Activated naive CD4-positive, alpha-beta T cell treated with anti-CD3 and anti-CD28 coated beads, Interleukin-2, amount 50 U/mL, for 24 hours (primary cell): ENCODE data around the gene ACAA1.
"Not testable (repeated sequence)": the region's sequence is repeated elsewhere in the genome, so short reads cannot be mapped to it uniquely, and the experiment has no call there.

Source experiments
- H3K27ac Mint-ChIP-seq: one replicate; pipeline ENCODE4 v1.8.0; 2021; ENCODE audit warnings: mild to moderate bottlenecking, mixed read lengths
- H3K27me3 Mint-ChIP-seq: one replicate; pipeline ENCODE4 v1.8.0; 2021; ENCODE audit warnings: mixed read lengths
- H3K36me3 Mint-ChIP-seq: one replicate; pipeline ENCODE4 v1.8.0; 2021; ENCODE audit warnings: mixed read lengths
- H3K4me1 Mint-ChIP-seq: one replicate; pipeline ENCODE4 v1.8.0; 2021; ENCODE audit warnings: mixed read lengths
- H3K4me3 Mint-ChIP-seq: one replicate; pipeline ENCODE4 v1.8.0; 2021; ENCODE audit warnings: mild to moderate bottlenecking, mixed read lengths
- H3K9me3 Mint-ChIP-seq: one replicate; pipeline ENCODE4 v1.8.0; 2021; ENCODE audit warnings: mixed read lengths

The ACAA1 gene

DNA sequence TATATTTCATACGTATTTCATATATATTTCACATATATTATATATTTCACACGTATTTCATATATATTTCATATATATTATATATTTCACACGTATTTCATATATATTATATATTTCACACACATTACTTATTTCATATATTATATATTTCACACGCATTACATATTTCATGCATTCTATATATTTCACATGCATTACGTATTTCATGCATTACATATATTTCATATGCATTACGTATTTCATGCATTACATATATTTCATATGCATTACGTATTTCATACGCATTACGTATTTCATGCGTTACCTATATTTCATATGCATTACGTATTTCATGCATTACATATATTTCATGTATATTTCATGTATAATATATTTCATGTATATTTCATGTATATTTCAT lies 23.8 kb upstream of the ACAA1 start:
- not testable (repeated sequence) for H3K36me3 Mint-ChIP-seq, H3K4me1 Mint-ChIP-seq, H3K27ac Mint-ChIP-seq, H3K27me3 Mint-ChIP-seq, H3K9me3 Mint-ChIP-seq, H3K4me3 Mint-ChIP-seq

DNA sequence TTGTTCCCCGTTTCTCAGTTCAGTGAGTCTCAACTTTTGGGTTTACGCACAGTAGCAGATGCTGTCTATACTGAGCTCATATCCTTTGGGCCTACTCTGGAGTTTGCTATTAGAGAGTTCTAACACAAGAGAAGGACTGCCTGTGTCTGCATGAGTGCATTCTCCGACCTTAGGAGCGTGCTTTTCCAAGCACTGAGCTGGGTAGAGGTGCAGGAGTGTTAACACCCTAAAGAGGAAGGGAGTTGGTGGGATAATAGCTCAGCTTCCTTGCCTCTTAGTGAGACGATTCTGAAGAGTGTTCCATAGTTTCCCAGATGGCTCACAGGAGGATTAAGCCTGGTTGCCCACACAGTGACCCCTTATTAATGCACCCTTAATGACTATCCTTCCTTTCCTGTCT lies 21.5 kb upstream of the ACAA1 start:
- Mint-ChIP-seq H3K27me3 (no peaks in the 10 kb centered on the region), H3K4me1 (peaks cover 5% of the 10 kb centered on the region), H3K36me3 (no peaks in the 10 kb centered on the region), H3K27ac (no peak overlapping the region), H3K4me3 (no peak overlapping the region), H3K9me3 (no peaks in the 10 kb centered on the region)

DNA sequence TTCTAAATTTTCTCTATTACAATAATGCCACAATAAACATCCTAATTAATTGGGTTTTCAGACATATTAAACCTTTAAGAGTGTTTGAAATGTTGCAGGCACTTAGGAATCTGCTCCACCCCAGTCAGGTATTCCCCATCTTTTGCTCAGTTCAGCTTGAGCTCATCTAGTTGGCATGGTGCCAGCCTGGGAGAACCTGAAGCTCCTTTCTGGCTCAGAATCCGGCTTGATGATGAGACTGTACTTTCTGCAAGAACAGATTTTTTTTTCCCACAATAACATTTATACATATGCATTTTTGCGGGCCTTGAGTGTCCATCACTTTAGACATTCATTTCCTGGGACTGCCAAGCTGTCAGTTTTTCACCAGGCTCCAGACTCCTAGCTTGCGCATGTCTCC lies 20.7 kb upstream of the ACAA1 start:
- Mint-ChIP-seq H3K27me3 (no peaks in the 10 kb centered on the region), H3K4me3 (no peak overlapping the region), H3K27ac (no peak overlapping the region)

DNA sequence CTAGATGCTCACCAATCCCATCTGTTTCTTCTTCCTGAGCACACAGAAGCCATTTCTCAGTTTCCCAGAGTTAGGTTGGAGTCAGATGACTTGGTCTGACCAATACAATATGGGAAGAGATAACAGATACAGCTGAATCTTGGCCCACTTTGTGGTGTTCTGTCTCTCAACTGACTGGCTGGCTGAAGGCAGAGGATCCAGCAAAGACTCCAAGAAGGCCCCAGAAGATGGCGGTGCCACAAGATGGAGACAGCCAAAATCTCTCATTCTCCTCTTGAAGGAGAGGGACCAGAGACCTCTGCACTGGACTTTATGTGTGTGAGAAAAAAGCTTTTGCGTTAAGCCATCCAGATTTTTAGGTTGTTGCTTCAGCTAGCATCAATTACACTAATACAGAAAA lies 20.2 kb upstream of the ACAA1 start:
- no peak overlapping the region for H3K4me3 Mint-ChIP-seq
- no peaks in the 10 kb centered on the region for H3K9me3 Mint-ChIP-seq
- no peaks in the 10 kb centered on the region for H3K27me3 Mint-ChIP-seq
- peaks cover 9% of the 10 kb centered on the region for H3K4me1 Mint-ChIP-seq
- H3K36me3 Mint-ChIP-seq, result no peaks in the 10 kb centered on the region
- no peak overlapping the region for H3K27ac Mint-ChIP-seq

More for the DNA sequence above, 20.7 kb upstream of the ACAA1 start:
- no peaks in the 10 kb centered on the region for H3K9me3 Mint-ChIP-seq
- H3K36me3 Mint-ChIP-seq, result no peaks in the 10 kb centered on the region
- H3K4me1 Mint-ChIP-seq, result peaks cover 8% of the 10 kb centered on the region

DNA sequence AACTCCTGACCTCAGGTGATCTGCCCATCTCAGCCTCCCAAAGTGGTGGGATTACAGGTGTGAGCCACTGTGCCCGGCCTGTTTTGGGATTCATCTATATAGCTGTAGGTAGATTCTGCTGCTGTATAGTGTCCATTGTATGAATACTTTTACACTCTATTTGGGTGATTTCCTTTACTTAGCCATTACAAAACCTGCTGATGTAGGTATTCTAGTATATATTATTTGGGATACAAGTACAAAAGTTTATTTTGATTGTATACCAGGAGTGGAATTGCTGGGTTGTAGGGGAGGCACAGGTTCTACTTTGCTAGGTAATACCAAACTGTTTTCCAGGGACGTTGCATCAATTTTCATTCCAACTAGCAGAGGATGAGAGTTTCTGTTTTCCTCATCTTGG lies 18.9 kb upstream of the ACAA1 start:
- no peak overlapping the region for H3K4me3 Mint-ChIP-seq
- peaks cover 22% of the 10 kb centered on the region for H3K4me1 Mint-ChIP-seq
- H3K27ac Mint-ChIP-seq, result no peak overlapping the region
- no peaks in the 10 kb centered on the region for H3K9me3 Mint-ChIP-seq
- no peaks in the 10 kb centered on the region for H3K36me3 Mint-ChIP-seq
- H3K27me3 Mint-ChIP-seq, result no peaks in the 10 kb centered on the region

DNA sequence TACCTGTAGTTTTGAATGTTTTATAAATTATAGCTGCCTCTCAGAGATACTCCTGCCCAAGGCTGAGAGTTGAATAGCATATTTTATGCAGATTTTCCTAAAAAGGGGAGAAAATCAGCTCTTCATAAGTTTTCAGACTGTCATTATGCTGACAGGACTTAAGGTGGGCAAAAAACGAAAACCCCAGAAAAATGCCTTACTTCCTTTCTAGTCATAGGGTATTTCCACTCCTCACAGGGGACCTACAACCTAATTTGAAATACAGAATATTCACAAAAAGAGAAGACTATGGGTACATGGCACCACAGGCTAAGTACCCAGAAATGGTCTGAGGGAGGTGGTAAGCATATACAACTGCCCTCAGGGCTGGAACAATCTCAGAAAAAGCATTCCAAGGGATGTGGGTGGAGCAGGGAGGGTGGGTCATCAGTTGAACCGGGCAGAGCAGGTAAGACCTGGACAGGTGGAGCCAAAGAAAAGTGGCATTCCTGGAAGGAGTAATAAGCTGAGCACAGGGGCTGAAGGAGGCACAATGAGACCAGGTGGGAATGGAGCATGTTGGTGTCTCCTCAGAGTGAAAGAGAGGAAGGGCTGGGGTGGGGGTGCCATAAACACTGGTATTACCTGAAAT lies 17.8 kb upstream of the ACAA1 start:
- no peaks in the 10 kb centered on the region for H3K36me3 Mint-ChIP-seq
- H3K9me3 Mint-ChIP-seq, result no peaks in the 10 kb centered on the region
- no peaks in the 10 kb centered on the region for H3K27me3 Mint-ChIP-seq
- H3K4me1 Mint-ChIP-seq, result peaks cover 24% of the 10 kb centered on the region
- H3K27ac Mint-ChIP-seq, result peak overlapping the region; percentile 38
- no peak overlapping the region for H3K4me3 Mint-ChIP-seq

DNA sequence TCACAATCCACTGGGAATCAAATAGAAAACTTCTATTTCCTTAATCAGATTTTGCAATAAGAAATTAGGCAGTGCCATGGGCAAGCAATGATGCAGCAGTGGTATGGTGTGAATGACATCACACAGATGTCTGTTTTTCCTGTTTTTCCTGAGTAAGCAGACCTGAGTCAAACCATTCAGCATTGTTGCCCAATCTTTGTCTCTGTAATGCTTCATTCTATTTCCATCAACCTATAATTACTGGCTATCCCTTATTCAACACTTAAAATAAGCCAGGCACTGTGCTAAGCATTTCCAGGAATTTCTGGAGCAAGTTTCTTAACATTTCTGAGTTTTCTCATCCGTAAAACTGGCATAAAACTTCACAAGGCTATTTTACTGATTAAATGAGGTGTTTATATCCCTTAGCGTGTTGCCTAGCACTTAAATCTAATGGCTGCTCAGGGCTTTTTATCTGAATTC lies 17.1 kb upstream of the ACAA1 start:
- H3K27me3 Mint-ChIP-seq, result no peaks in the 10 kb centered on the region
- H3K9me3 Mint-ChIP-seq, result no peaks in the 10 kb centered on the region
- H3K27ac Mint-ChIP-seq, result peak overlapping the region; percentile 38
- peaks cover 29% of the 10 kb centered on the region for H3K4me1 Mint-ChIP-seq
- no peaks in the 10 kb centered on the region for H3K36me3 Mint-ChIP-seq
- no peak overlapping the region for H3K4me3 Mint-ChIP-seq

DNA sequence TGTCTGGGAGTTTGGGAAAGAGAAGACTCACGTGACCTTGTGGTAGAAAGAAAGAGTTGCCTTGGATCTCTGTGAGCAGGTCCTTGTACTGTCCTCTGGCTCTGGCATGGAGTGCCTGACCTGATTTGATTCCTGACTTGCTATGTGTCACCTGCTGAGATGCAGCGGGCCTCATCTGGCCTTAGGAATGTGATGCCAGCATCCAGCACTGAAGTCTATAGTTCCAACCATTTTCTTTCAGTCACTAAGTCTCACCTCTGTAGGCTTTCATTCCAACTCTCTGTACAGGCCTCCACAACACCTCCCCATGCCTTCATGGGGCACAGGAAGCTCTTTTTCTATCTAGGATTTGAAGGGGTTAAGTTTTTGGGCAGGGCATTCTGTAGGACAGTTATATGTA lies 16.3 kb upstream of the ACAA1 start:
- no peak overlapping the region for H3K4me3 Mint-ChIP-seq
- no peak overlapping the region for H3K27ac Mint-ChIP-seq
- H3K9me3 Mint-ChIP-seq, result no peaks in the 10 kb centered on the region
- H3K27me3 Mint-ChIP-seq, result no peaks in the 10 kb centered on the region
- H3K4me1 Mint-ChIP-seq, result peaks cover 29% of the 10 kb centered on the region
- H3K36me3 Mint-ChIP-seq, result no peaks in the 10 kb centered on the region

DNA sequence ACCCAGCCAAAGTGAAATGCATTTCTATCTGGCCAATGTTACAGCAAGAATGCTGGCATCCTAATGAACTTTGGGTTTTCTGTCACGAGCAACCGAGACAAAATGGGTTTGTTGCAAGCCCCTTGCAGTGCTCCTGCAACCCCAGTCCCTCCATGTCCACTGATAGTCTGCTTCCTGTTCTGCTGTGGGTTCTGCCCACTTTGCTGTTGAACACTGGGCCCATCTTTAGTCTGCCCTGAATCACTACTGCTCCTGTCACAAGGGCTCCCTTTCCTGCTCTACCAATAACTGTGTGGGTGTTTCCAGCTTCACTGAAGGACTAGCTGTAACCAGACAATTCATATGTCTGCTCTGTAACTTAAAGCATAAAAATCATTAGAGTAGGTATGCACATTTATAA lies 15.7 kb upstream of the ACAA1 start:
- peaks cover under 1% of the 10 kb centered on the region for H3K9me3 Mint-ChIP-seq
- H3K27me3 Mint-ChIP-seq, result no peaks in the 10 kb centered on the region
- peaks cover 34% of the 10 kb centered on the region for H3K4me1 Mint-ChIP-seq
- no peak overlapping the region for H3K4me3 Mint-ChIP-seq
- peak overlapping the region; percentile 55 for H3K27ac Mint-ChIP-seq
- no peaks in the 10 kb centered on the region for H3K36me3 Mint-ChIP-seq

DNA sequence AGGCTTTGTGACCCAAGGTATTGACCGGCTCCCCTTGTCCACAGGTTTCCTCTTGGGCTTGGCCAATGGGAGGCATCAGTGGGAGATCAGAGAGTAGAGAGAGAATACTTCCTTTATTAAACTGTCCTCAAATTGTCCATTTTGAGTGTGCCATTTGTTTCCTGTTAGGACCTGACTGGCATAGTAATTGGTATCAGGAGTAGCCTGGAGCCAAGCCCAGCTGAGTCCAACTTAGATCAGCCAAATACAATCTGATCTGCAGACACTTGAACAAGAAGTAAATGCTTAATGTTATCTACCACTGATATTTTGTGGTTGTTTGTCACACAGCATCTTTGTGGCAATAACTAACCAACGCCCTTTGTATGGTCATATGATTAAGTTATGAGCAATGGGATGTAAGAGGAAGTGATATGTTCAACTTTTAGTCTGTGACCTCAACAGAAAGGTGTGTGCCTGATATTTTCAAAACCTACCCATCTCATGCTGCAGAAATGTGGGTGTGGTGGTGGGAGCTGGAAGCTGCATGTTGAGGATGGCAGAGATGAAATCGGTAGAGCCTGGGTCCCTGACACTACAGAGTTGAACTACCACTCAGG lies 14.8 kb upstream of the ACAA1 start:
- Mint-ChIP-seq H3K4me3 (no peak overlapping the region), H3K27me3 (no peaks in the 10 kb centered on the region), H3K4me1 (peaks cover 36% of the 10 kb centered on the region), H3K9me3 (peaks cover 9% of the 10 kb centered on the region), H3K27ac (peak overlapping the region; percentile 66), H3K36me3 (no peaks in the 10 kb centered on the region)

DNA sequence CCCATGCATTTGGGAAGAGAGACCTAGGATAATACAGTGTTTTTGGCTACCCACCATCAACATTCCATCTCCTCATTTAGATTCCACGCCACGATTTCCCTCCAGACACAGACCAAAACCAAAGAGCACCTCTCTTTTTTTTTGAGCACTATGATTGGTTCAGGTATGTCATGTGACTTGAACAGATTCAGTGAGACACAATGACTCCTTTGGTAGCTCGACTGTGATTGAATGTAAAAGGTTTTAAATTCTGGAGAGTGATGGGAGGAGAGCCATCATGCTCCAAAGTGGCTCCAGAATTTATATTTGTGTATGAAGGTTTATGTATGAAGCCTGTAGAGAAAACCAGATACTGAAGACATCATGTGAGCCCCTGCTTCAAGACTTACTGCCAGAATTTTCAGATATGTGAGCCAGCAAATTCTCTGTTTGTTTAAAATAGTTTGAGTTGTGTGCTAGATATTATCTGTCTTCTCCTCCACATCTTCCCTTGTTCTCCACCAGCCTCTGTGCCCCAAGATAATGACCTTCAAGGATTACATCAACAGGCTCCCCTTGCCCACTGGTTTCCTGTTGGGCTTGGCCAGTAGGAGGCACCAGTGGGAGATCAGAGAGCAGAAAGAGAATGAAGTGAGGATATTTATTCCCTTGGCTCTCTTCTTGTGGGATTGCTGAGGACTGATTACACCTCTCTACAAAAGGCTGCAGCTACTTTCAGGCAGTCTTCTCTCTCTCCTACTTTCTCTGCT lies 14.0 kb upstream of the ACAA1 start:
- Mint-ChIP-seq H3K27me3 (no peaks in the 10 kb centered on the region), H3K36me3 (peaks cover 3% of the 10 kb centered on the region), H3K27ac (peak overlapping the region; percentile 66), H3K9me3 (peaks cover 16% of the 10 kb centered on the region), H3K4me3 (no peak overlapping the region), H3K4me1 (peaks cover 36% of the 10 kb centered on the region)

DNA sequence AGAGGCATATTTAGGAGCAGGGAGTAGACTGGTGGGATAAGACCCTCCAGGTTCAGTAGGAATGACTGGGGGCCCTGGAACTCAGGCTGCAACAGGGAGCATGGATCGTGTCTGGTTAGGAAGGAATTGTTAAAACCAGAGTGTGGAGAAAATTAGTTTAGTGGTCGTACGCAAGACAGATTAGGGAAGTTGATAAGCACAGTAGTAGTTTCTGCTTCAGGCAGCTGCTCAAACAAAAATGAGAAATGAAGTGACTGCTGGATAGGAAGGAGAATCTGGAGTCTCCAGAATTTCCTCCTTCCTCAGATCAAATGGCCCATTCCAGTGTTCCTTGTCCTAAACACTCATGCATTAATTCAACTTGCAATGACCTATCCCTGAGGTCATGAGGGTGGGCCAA lies 12.8 kb upstream of the ACAA1 start:
- Mint-ChIP-seq H3K27me3 (no peaks in the 10 kb centered on the region), H3K9me3 (peaks cover 16% of the 10 kb centered on the region), H3K27ac (peak overlapping the region; percentile 61), H3K36me3 (peaks cover 3% of the 10 kb centered on the region), H3K4me1 (peaks cover 36% of the 10 kb centered on the region), H3K4me3 (no peak overlapping the region)

DNA sequence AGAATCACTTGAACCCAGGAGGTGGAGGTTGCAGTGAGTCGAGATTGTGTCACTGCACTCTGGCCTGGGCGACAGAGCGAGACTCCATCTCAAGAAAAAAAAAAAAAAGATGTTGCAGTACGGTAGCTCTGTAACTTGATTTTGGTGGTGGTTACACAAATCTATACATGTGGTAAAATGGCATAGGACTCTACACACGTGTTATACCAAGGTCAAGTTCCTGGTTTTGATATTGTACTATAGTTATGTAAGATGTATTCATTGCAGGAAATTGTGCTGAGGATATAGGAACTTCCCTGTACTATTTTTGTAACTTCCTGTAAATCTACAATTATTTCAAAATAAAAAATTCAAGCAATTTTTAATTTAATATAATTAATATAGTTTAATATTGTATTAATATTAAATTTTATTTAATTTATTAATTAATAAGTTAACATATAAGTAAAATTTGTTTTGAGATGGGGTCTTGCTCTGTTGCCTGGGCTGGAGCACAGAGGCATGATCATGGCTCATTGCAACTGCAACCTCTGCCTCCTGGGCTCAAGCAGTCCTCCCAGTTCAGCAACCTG lies 11.5 kb upstream of the ACAA1 start:
- Mint-ChIP-seq H3K4me3 (no peak overlapping the region), H3K9me3 (peaks cover 16% of the 10 kb centered on the region), H3K36me3 (peaks cover 3% of the 10 kb centered on the region), H3K27ac (no peak overlapping the region), H3K27me3 (no peaks in the 10 kb centered on the region), H3K4me1 (peaks cover 31% of the 10 kb centered on the region)

DNA sequence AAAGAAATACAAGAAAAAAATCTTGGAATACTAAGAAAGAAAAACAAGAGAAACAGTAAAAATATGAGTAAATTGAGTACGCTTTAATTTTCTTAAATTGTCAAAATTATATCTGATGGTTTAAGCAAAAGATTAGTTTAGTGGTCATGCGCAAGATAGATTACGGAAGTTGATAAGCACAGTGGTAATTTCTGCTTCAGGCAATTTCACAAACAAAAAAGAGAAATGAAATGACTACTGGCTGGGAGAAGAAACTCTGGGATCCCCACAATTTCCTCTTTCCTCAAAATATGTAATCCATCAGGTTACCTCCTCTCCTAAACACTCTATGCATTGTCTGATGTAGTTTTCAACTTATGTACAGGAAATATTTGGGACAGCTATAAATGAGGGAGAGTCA lies 10.5 kb upstream of the ACAA1 start:
- no peak overlapping the region for H3K4me3 Mint-ChIP-seq
- no peaks in the 10 kb centered on the region for H3K27me3 Mint-ChIP-seq
- peaks cover 16% of the 10 kb centered on the region for H3K9me3 Mint-ChIP-seq
- H3K36me3 Mint-ChIP-seq, result peaks cover 3% of the 10 kb centered on the region
- H3K27ac Mint-ChIP-seq, result peak overlapping the region; percentile 24
- peaks cover 27% of the 10 kb centered on the region for H3K4me1 Mint-ChIP-seq

DNA sequence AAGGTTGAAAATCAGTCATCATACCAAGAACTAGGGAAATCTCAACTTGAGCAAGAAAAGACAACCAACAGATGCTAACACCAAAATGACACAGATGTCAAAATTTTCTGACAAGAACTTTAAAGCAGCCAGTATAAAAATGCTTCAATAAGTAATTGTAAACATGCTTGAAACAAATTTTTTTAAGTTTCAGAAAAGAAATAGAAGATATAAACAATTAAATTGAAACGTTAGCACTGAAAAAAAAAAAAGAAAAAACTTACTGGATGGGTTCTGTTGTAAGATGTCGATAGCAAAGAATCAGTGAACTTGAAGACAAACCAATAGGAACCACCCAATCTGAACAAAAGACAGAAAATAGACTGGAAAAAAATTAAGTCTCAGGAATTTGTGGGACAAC lies 9.6 kb upstream of the ACAA1 start:
- Mint-ChIP-seq H3K27me3 (no peaks in the 10 kb centered on the region), H3K27ac (no peak overlapping the region), H3K9me3 (peaks cover 16% of the 10 kb centered on the region), H3K36me3 (peaks cover 9% of the 10 kb centered on the region), H3K4me3 (no peak overlapping the region), H3K4me1 (peaks cover 24% of the 10 kb centered on the region)

DNA sequence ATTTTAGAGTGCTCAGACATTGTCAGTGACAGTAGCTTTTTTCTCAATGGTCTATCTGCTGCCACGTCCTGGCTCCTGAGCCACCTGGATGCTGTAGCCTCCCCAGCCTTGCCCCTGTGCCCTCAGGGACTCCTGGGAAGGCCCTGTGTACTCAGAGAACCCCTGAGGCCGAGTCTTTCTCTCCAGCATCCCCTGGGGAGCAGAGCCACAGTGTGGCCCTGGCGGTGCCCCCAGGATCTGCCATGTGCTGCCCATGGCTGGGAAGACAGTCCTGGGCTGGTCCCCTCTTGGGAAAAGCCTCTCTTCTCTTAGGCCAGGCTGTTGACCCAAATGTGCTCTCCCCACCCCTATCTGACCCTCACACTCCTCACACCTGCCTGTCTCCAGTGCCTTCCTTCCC lies 6.6 kb upstream of the ACAA1 start:
- Mint-ChIP-seq H3K36me3 (peaks cover 9% of the 10 kb centered on the region), H3K4me1 (peaks cover 31% of the 10 kb centered on the region), H3K27ac (no peak overlapping the region), H3K9me3 (peaks cover 16% of the 10 kb centered on the region), H3K27me3 (no peaks in the 10 kb centered on the region), H3K4me3 (no peak overlapping the region)
